Measurements from ENCODE around the gene SERINC2.

DNA sequence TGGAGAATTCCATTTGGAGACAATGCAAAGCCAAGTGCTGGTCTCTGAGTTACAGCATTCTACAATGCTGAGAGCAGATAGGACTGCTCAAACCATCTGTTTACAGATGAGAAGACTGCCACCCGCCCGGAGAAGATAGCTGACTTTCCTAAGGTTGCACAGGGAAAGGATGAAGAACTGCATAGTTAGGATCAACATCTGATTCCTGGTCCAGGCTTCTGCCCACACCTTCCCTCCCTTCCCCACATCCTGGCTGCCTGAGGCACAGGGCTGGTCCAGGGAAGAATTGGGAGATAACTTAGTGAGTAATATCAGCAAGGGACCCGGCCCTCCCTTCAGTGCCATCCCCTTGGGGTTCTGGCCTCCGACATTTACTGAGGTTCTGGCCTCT, 2.0 kb downstream of the SERINC2 start:
- TF ChIP-seq TAF1 (conservative IDR thresholded peaks at IDR 0.05) (no peak), FOXA1 (IDR thresholded peaks at IDR 0.05) (no peak), RAD21 (IDR thresholded peaks at IDR 0.05) (no peak)
- TF ChIP-seq, protein P1, sequence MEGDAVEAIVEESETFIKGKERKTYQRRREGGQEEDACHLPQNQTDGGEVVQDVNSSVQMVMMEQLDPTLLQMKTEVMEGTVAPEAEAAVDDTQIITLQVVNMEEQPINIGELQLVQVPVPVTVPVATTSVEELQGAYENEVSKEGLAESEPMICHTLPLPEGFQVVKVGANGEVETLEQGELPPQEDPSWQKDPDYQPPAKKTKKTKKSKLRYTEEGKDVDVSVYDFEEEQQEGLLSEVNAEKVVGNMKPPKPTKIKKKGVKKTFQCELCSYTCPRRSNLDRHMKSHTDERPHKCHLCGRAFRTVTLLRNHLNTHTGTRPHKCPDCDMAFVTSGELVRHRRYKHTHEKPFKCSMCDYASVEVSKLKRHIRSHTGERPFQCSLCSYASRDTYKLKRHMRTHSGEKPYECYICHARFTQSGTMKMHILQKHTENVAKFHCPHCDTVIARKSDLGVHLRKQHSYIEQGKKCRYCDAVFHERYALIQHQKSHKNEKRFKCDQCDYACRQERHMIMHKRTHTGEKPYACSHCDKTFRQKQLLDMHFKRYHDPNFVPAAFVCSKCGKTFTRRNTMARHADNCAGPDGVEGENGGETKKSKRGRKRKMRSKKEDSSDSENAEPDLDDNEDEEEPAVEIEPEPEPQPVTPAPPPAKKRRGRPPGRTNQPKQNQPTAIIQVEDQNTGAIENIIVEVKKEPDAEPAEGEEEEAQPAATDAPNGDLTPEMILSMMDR (IDR thresholded peaks at IDR 0.05; ENCODE audit: low read depth, low read length, missing input control) = no peak
- TF ChIP-seq, protein P2, sequence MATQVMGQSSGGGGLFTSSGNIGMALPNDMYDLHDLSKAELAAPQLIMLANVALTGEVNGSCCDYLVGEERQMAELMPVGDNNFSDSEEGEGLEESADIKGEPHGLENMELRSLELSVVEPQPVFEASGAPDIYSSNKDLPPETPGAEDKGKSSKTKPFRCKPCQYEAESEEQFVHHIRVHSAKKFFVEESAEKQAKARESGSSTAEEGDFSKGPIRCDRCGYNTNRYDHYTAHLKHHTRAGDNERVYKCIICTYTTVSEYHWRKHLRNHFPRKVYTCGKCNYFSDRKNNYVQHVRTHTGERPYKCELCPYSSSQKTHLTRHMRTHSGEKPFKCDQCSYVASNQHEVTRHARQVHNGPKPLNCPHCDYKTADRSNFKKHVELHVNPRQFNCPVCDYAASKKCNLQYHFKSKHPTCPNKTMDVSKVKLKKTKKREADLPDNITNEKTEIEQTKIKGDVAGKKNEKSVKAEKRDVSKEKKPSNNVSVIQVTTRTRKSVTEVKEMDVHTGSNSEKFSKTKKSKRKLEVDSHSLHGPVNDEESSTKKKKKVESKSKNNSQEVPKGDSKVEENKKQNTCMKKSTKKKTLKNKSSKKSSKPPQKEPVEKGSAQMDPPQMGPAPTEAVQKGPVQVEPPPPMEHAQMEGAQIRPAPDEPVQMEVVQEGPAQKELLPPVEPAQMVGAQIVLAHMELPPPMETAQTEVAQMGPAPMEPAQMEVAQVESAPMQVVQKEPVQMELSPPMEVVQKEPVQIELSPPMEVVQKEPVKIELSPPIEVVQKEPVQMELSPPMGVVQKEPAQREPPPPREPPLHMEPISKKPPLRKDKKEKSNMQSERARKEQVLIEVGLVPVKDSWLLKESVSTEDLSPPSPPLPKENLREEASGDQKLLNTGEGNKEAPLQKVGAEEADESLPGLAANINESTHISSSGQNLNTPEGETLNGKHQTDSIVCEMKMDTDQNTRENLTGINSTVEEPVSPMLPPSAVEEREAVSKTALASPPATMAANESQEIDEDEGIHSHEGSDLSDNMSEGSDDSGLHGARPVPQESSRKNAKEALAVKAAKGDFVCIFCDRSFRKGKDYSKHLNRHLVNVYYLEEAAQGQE (IDR thresholded peaks at IDR 0.05) = no peak

All from liver (tissue), 3 donors.